ENCODE results near the gene HCN3. TPM values are rescaled to one million over a fixed set of nuclear protein-coding genes. Genes with fewer than 3 reads are reported as not detected.

Gene HCN3
- total and polyA plus RNA-seq, 2 of the 8 experiments (the other 6 are each of a cell fraction or from before 2014, with no cell fraction given) = 6.4 to 7.3 TPM

DNA sequence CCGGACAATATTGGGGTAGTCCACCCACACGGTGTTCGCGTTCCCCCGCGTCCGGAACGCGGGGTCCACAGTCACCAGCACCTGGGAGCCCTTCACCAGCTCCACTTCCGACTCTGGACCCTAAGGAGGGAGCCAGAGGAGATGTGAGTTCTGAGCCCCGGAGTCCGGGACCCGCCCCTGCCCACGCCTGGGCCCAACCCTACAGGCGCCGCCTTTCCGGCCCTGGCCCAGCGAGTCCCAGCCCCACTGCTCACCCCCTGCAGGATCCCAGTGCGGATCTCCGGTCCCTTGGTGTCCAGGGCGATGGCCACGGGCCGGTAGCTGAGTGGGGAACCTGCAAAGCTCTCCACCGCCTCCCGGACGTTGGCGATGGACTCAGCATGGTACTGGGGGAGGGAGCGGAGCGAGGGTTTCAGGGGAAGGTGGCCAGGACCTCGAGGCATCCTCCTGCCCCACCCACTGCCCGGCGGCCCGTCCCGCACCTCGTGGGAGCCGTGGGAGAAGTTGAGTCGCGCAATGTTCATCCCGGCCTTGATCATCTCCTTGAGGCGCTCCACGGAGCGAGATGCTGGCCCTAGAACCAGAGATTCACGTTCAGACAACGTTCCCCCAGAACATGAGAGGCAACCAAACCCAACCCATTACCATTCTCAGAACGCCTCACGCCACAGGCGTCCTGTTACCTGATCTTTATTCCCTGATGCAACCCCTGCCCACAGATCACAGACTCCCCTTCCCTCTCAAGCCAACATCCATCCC, 18.1 kb downstream of the HCN3 start (continued):
- TF ChIP-seq, protein P1, sequence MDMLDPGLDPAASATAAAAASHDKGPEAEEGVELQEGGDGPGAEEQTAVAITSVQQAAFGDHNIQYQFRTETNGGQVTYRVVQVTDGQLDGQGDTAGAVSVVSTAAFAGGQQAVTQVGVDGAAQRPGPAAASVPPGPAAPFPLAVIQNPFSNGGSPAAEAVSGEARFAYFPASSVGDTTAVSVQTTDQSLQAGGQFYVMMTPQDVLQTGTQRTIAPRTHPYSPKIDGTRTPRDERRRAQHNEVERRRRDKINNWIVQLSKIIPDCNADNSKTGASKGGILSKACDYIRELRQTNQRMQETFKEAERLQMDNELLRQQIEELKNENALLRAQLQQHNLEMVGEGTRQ (IDR thresholded peaks at IDR 0.05; ENCODE audit: low read length) = no peak
- TF ChIP-seq CHD2 (IDR thresholded peaks at IDR 0.05; ENCODE audit: low read length) = no peak
- TF ChIP-seq GABPA (IDR thresholded peaks at IDR 0.05; ENCODE audit: borderline replicate concordance, insufficient read depth, low read length) = no peak
- TF ChIP-seq ASH2L (IDR thresholded peaks at IDR 0.05; ENCODE audit: low read length) = peak; percentile 98
- 0 out of 2 replicates have a peak, but pooled peaks have one; percentile 29 for TF ChIP-seq PHF8 (conservative IDR thresholded peaks at IDR 0.05; ENCODE audit: low read depth, low read length)
- TF ChIP-seq CTBP2 (IDR thresholded peaks at IDR 0.05; ENCODE audit: borderline replicate concordance, insufficient read depth, insufficient read length, low read length) = peak; percentile 73
- no peak; the same call in 1 of the 2 replicates for TF ChIP-seq TAF1 (IDR thresholded peaks at IDR 0.05; ENCODE audit: low read depth, low read length)
- no peak for TF ChIP-seq SIX5 (IDR thresholded peaks at IDR 0.05; ENCODE audit: low read depth, low read length)
- TF ChIP-seq SIN3A (conservative IDR thresholded peaks at IDR 0.05 in 1 of 2, IDR thresholded peaks at IDR 0.05 in 1 of 2; ENCODE audit: low read depth in 1 of 2, low read length in 2 of 2) = peak in 1 of 2 experiments; percentile 47; a peak in 1 of 4 replicates
- peak; percentile 99 for TF ChIP-seq KDM4A (IDR thresholded peaks at IDR 0.05; ENCODE audit: low read depth, low read length, severe bottlenecking)
- no peak for TF ChIP-seq BRCA1 (IDR thresholded peaks at IDR 0.05; ENCODE audit: low read depth, low read length)
- TF ChIP-seq TCF12 (IDR thresholded peaks at IDR 0.05; ENCODE audit: low read depth, low read length) = no peak
- TF ChIP-seq FOSL1 (IDR thresholded peaks at IDR 0.05; ENCODE audit: insufficient read depth, low read depth, low read length) = no peak
- TF ChIP-seq, protein P2, sequence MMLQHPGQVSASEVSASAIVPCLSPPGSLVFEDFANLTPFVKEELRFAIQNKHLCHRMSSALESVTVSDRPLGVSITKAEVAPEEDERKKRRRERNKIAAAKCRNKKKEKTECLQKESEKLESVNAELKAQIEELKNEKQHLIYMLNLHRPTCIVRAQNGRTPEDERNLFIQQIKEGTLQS (IDR thresholded peaks at IDR 0.05; ENCODE audit: insufficient read depth, low read depth, low read length) = no peak
- no peak for TF ChIP-seq BACH1 (IDR thresholded peaks at IDR 0.05; ENCODE audit: low read length)
- TF ChIP-seq KDM5A (IDR thresholded peaks at IDR 0.05; ENCODE audit: low read length) = no peak
- 0 out of 2 replicates have a peak, but pooled peaks have one; percentile 51 for TF ChIP-seq YY1 (IDR thresholded peaks at IDR 0.05; ENCODE audit: low read depth, low read length)
- TF ChIP-seq HDAC2 (IDR thresholded peaks at IDR 0.05; ENCODE audit: borderline replicate concordance in 1 of 2, low read depth in 2 of 2, low read length in 2 of 2) = no peak
- TF ChIP-seq, protein P3, sequence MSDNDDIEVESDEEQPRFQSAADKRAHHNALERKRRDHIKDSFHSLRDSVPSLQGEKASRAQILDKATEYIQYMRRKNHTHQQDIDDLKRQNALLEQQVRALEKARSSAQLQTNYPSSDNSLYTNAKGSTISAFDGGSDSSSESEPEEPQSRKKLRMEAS (IDR thresholded peaks at IDR 0.05) = peak; percentile 71
- peak; percentile 32; the same call in 1 of the 2 replicates for TF ChIP-seq CEBPB (IDR thresholded peaks at IDR 0.05; ENCODE audit: low read depth, low read length)

All from H1 (cell line).